HepG2 (cell line): ENCODE data around the gene ULK3. TPM values are rescaled to one million over a fixed set of nuclear protein-coding genes. Genes with fewer than 3 reads are reported as not detected.

Experiments
- ATAC-seq: fragments of 200-7000 bp; cut with Tn5 transposase; 3 replicates; pipeline ENCODE4 v1.9.1; 2020; ENCODE audit warnings: mild to moderate bottlenecking, moderate library complexity
- BruUV-seq: library from RNA; stranded (reverse); fragments of 400-500 nt; replicated peaks from 2 replicates; lab custom pipeline; 2021; lab: Mats Ljungman, UMichigan
- CTCF ChIA-PET: fragments of 300-600 bp; formaldehyde crosslinking; extraction: SDS; loops from one replicate; lab custom pipeline; 2021; ENCODE audit warnings: low total read pairs, inconsistent platforms, low intra/inter-chr PET ratio; lab: Yijun Ruan, JAX
- POLR2A ChIA-PET: fragments of 350-600 bp; sonication (Branson Sonifier 250); formaldehyde crosslinking; loops from one replicate; lab custom pipeline; 2020; ENCODE audit warnings: antibody characterized with exemption, inconsistent platforms; lab: Yijun Ruan, JAX
- DNase-seq: peaks from one replicate; pipeline ENCODE4 v3.0.0-alpha.2; 2015; ENCODE audit warnings: low spot score
- FAIRE-seq: peaks from 3 replicates; lab custom pipeline; 2011; peaks lifted over from hg19 to GRCh38; lab: Jason Lieb, UNC
- H2AFZ ChIP-seq: one replicate; pipeline ENCODE4 v1.6.1; 2011; ENCODE audit warnings: low read length, inconsistent platforms
- H3K27ac ChIP-seq: fragments of 300-600 bp; 3 replicates; pipeline ENCODE4 v1.8.0; 2011; ENCODE audit warnings: mixed run types, mild to moderate bottlenecking, mixed read lengths, low read length, inconsistent platforms; ENCODE audit not compliant: insufficient read depth; ENCODE audit errors: extremely low read length
- H3K27me3 ChIP-seq, 2 experiments: fragments of 200-600 bp in 1 of 2; 2 replicates in 1 of 2; 3 replicates in 1 of 2; pipeline versions ENCODE4 v1.6.0 to v1.8.0; 2011; ENCODE audit warnings: low read length in 2 of 2, mild to moderate bottlenecking in 2 of 2, moderate library complexity in 2 of 2, inconsistent platforms in 1 of 2; ENCODE audit not compliant: insufficient read depth in 2 of 2, control insufficient read depth in 1 of 2
- H3K36me3 ChIP-seq, 2 experiments: fragments of 200-600 bp in 1 of 2; replicated peaks in 1 of 2; 2 replicates in 1 of 2; 3 replicates in 1 of 2; pipeline versions ENCODE4 v1.5.1 to v1.8.0; 2011; ENCODE audit warnings: low read length in 2 of 2, inconsistent platforms in 1 of 2; ENCODE audit not compliant: insufficient read depth in 2 of 2, control insufficient read depth in 1 of 2
- H3K4me1 ChIP-seq: 2 replicates; pipeline ENCODE4 v1.5.1; 2012; ENCODE audit warnings: low read length, inconsistent platforms; ENCODE audit not compliant: insufficient read depth
- H3K4me2 ChIP-seq: 2 replicates; pipeline ENCODE4 v1.6.0; 2011; ENCODE audit warnings: low read depth, low read length, inconsistent platforms
- H3K4me3 ChIP-seq, 3 experiments: fragments of 200-600 bp in 1 of 3; sonication (generic), shearing (Covaris generic) in 1 of 3; replicated peaks in 1 of 3; 2 replicates each; pipeline ENCODE4 v1.5.1; 2011 to 2016; ENCODE audit warnings: low read length in 3 of 3, inconsistent platforms in 2 of 3, low read depth in 2 of 3, mild to moderate bottlenecking in 2 of 3, control low read depth in 1 of 3, mixed read lengths in 1 of 3; ENCODE audit not compliant: insufficient read depth in 1 of 3
- H3K79me2 ChIP-seq: one replicate; pipeline ENCODE4 v1.6.1; 2011; ENCODE audit warnings: low read length, inconsistent platforms; ENCODE audit not compliant: insufficient read depth
- H3K9ac ChIP-seq: 2 replicates; pipeline ENCODE4 v1.6.0; 2011; ENCODE audit warnings: mild to moderate bottlenecking, low read depth, low read length, inconsistent platforms; ENCODE audit not compliant: insufficient read depth
- H3K9me3 ChIP-seq: 2 replicates; pipeline ENCODE4 v1.5.1; 2012; ENCODE audit warnings: mild to moderate bottlenecking, low read length
- H4K20me1 ChIP-seq: 2 replicates; pipeline ENCODE4 v1.6.0; 2011; ENCODE audit warnings: inconsistent platforms, mild to moderate bottlenecking, low read length, moderate library complexity; ENCODE audit not compliant: insufficient read depth
- HNF4G ChIP-seq, 2 experiments: sonication (generic) in 1 of 2; formaldehyde crosslinking in 1 of 2; IDR thresholded peaks; 2 replicates each; pipeline versions ENCODE4 v1.4.0 to v1.6.1; 2011 to 2020; ENCODE audit warnings: borderline replicate concordance in 2 of 2, low read depth in 2 of 2, mild to moderate bottlenecking in 2 of 2, low read length in 1 of 2, missing genetic modification reagents in 1 of 2, moderate library complexity in 1 of 2
- LCORL ChIP-seq, 2 experiments: fragments of 450-650 bp in 1 of 2; sonication (generic) in 1 of 2; formaldehyde crosslinking in 1 of 2; IDR thresholded peaks; 2 replicates each; pipeline versions ENCODE4 v1.5.0 to v1.6.1; 2017 to 2020; ENCODE audit warnings: antibody characterized with exemption in 1 of 2, missing genetic modification reagents in 1 of 2
- MXD4 ChIP-seq: IDR thresholded peaks from 2 replicates; pipeline ENCODE4 v1.6.1; 2016; ENCODE audit warnings: mild to moderate bottlenecking, missing biosample characterization, missing genetic modification reagents
- NKX3-1 ChIP-seq: sonication (generic); formaldehyde crosslinking; IDR thresholded peaks from 2 replicates; pipeline ENCODE4 v1.5.0; 2020; ENCODE audit warnings: missing genetic modification reagents
- NONO ChIP-seq, 2 experiments: fragments of 450-650 bp in 1 of 2; sonication (generic) in 1 of 2; formaldehyde crosslinking in 1 of 2; IDR thresholded peaks in 1 of 2; conservative IDR thresholded peaks in 1 of 2; 2 replicates each; pipeline versions ENCODE4 v1.6.1 to v1.8.0; 2017 to 2022; ENCODE audit warnings: mild to moderate bottlenecking in 1 of 2, missing genetic modification reagents in 1 of 2, moderate library complexity in 1 of 2
- TBP ChIP-seq: sonication (generic); formaldehyde crosslinking; IDR thresholded peaks from 2 replicates; pipeline ENCODE4 v1.5.0; 2020; ENCODE audit warnings: missing genetic modification reagents
- ZMYM3 ChIP-seq: sonication (generic); formaldehyde crosslinking; IDR thresholded peaks from 2 replicates; pipeline ENCODE4 v1.5.1; 2020; ENCODE audit warnings: mild to moderate bottlenecking, missing genetic modification reagents
- ZNF30 ChIP-seq: sonication (generic); formaldehyde crosslinking; IDR thresholded peaks from 2 replicates; pipeline ENCODE4 v1.5.0; 2020; ENCODE audit warnings: mild to moderate bottlenecking, missing genetic modification reagents
- ZNF318 ChIP-seq: sonication (generic); formaldehyde crosslinking; IDR thresholded peaks from 2 replicates; pipeline ENCODE4 v1.4.0; 2020; ENCODE audit warnings: mild to moderate bottlenecking, missing genetic modification reagents
- ZNF562 ChIP-seq: sonication (generic); formaldehyde crosslinking; IDR thresholded peaks from 2 replicates; pipeline ENCODE4 v1.8.0; 2022; ENCODE audit warnings: missing genetic modification reagents, borderline replicate concordance
- ZNF629 ChIP-seq: sonication (generic); formaldehyde crosslinking; conservative IDR thresholded peaks from 2 replicates; pipeline ENCODE4 v1.5.0; 2020; ENCODE audit warnings: missing genetic modification reagents
- ZNF777 ChIP-seq: sonication (generic); formaldehyde crosslinking; IDR thresholded peaks from 2 replicates; pipeline ENCODE4 v1.4.0; 2020; ENCODE audit warnings: missing genetic modification reagents
- ZSCAN21 ChIP-seq: sonication (generic); formaldehyde crosslinking; IDR thresholded peaks from 2 replicates; pipeline ENCODE4 v1.8.0; 2022; ENCODE audit warnings: mild to moderate bottlenecking, missing genetic modification reagents, moderate library complexity, borderline replicate concordance
- WGBS: methylation state at CpG from one replicate; pipeline ENCODE4 v1.1.6; 2017; ENCODE audit warnings: low lambda C conversion rate; 5-methylcytosine and 5-hydroxymethylcytosine counted together
- in situ Hi-C: cut with HindIII; loops from 2 replicates; pipeline ENCODE4 v1.10.0; 2017; ENCODE audit warnings: low pct_unique_long_range_greater_than_20kb; ENCODE audit not compliant: extremely low pct_ligation_motif_present
- intact Hi-C: fragments of 100-400 bp; cut with micrococcal nuclease; formaldehyde crosslinking; loops from one replicate; pipeline ENCODE4 v1.10.0; 2022; ENCODE audit not compliant: unreplicated experiment
- polyA plus RNA-seq, 8 experiments: library from polyadenylated mRNA; depleted of rRNA in 3 of 8; stranded (reverse) in 7 of 8; unstranded in 1 of 8; fragments of >200 nt; fragmentation: Illumina TruSeq in 4 of 8; extraction: Trizol in 4 of 8; gene quantifications; 2 replicates each; pipeline versions ENCODE4 v1.2.1 to v1.2.3, GENCODE V29; 2011 to 2016; ENCODE audit warnings: low read depth in 4 of 8, missing spikeins in 1 of 8, mixed read lengths in 1 of 8; ENCODE audit not compliant: insufficient read depth in 1 of 8
- total RNA-seq, 5 experiments: library from RNA; depleted of rRNA; stranded (reverse); fragments of >200 nt; fragmentation: Illumina TruSeq; extraction: Trizol; gene quantifications; 2 replicates each; pipeline ENCODE4 v1.2.3, GENCODE V29; 2016; ENCODE audit warnings: low read depth in 1 of 5

Gene ULK3
- total and polyA plus RNA-seq, 2 of the 13 experiments (the other 11 are each of a cell fraction or from before 2014, with no cell fraction given): 15.2 to 23.7 TPM

GRCh38 chr15:74817370-74817737 is 25.6 kb downstream of the ULK3 start (continued):
- TF ChIP-seq ZNF30 (CRISPR knock-in tag): no peak
- no peak for TF ChIP-seq TBP (CRISPR knock-in tag)
- no peak for TF ChIP-seq ZNF562 (CRISPR knock-in tag)
- TF ChIP-seq ZNF777: no peak

- H3K36me3 ChIP-seq: no peaks in the 10 kb centered on the region
- no TSS peak for BruUV-seq
- no peaks in the 10 kb centered on the region for H4K20me1 ChIP-seq
- H3K4me2 ChIP-seq: peak overlapping the region; percentile 59
- FAIRE-seq (no peak), DNase-seq (no peak), ATAC-seq (peak; percentile 2; the same call in 1 of the 3 replicates)
- H3K4me1 ChIP-seq: peaks cover 40% of the 10 kb centered on the region
- in situ Hi-C loops: no loop called here
- 16% methylated on average over 9 of the region's 19 CpGs for WGBS
- ChIA-PET POLR2A (interaction anchor here (1.9 kb wide), 1 partner anchor 90 kb away, joined by 7 read pairs; the partner anchor contains the start of gene FAM219B), CTCF (no interaction called here)
- no peak overlapping the region for H3K27ac ChIP-seq
- H3K9ac ChIP-seq: peak overlapping the region; percentile 5; the same call in 1 of the 2 replicates
- H2AFZ ChIP-seq: no peak overlapping the region
- intact Hi-C loops: loop anchor here (1.0 to 5.0 kb wide), 2 partner anchors 34 to 121 kb away; partner anchors contain the start of gene CSK
- peak overlapping the region in 1 of 3 experiments; percentile 35; a peak in 1 of 6 replicates for H3K4me3 ChIP-seq
- H3K9me3 ChIP-seq: no peaks in the 10 kb centered on the region
- H3K79me2 ChIP-seq: no peaks in the 10 kb centered on the region
- peaks cover 1 to 8% of the 10 kb centered on the region in 2 experiments; a peak in 2 of 5 replicates for H3K27me3 ChIP-seq
- TF ChIP-seq ZNF318 (CRISPR knock-in tag) (no peak), HNF4G (IDR thresholded peaks at IDR 0.05; ENCODE audit: borderline replicate concordance, low read depth, low read length) (peak; percentile 10; the same call in 1 of the 2 replicates), HNF4G (CRISPR knock-in tag; IDR thresholded peaks at IDR 0.05; ENCODE audit: borderline replicate concordance, low read depth) (no peak), MXD4 (CRISPR knock-in tag) (no peak), ZMYM3 (peak; percentile 45; the same call in 1 of the 2 replicates), ZSCAN21 (CRISPR knock-in tag) (no peak), NONO (IDR thresholded peaks at IDR 0.05) (no peak), NONO (CRISPR knock-in tag; conservative IDR thresholded peaks at IDR 0.05) (0 out of 2 replicates have a peak, but pooled peaks have one; percentile 31), NKX3-1 (no peak), ZNF30 (CRISPR knock-in tag) (no peak), LCORL (IDR thresholded peaks at IDR 0.05) (no peak), LCORL (CRISPR knock-in tag; IDR thresholded peaks at IDR 0.05) (0 out of 2 replicates have a peak, but pooled peaks have one; percentile 44), ZNF629 (CRISPR knock-in tag) (peak; percentile 95)
Observed at GRCh38 chr15:74816624-74817369, 26.2 kb downstream of the ULK3 start.
